ENCODE results near the gene NODAL. TPM values are rescaled to one million over a fixed set of nuclear protein-coding genes. Genes with fewer than 3 reads are reported as not detected.

The NODAL gene
- total and polyA plus RNA-seq, 2 experiments from 2014 or later: not detected

DNA sequence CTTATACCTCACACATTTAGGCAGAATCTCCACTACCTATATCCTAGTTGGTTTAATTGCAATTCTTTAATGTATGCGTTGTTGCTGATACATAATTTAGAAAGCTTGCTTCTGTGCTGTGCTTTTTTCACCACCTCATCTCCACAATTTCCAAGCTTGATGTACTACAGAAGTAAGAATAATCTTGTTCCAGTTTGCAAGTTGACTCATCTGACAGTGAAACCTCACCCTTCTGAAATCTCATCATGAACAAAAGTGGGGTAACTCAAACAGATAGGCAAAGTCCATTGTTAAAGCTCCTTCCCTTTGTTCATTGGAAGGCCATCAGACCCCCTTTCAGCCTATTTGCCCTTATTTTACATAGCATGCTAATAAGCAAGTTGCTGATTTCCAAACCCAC lies 23.9 kb downstream of the NODAL start:
- DNase-seq: peak; percentile 48
- Histone ChIP-seq H3K9me3 (ENCODE audit: low read depth) (no peaks in the 10 kb centered on the region), H3K79me2 (ENCODE audit: insufficient read depth) (peaks cover 77% of the 10 kb centered on the region), H3F3A (ENCODE audit: insufficient read depth) (peaks cover 15% of the 10 kb centered on the region), H2AFZ (no peak overlapping the region), H3K27me3 (replicated peaks; ENCODE audit: insufficient read depth) (no peaks in the 10 kb centered on the region), H4K20me1 (ENCODE audit: insufficient read depth) (peaks cover 28% of the 10 kb centered on the region), H3K4me1 (ENCODE audit: insufficient read depth) (peaks cover 18% of the 10 kb centered on the region), H3K4me3 (no peak overlapping the region), H3K9me2 (ENCODE audit: insufficient read depth) (no peaks in the 10 kb centered on the region), H3K36me3 (ENCODE audit: low read depth) (peaks cover 28% of the 10 kb centered on the region), H3K9ac (peak overlapping the region; percentile 8; the same call in 1 of the 2 replicates), H3K4me2 (ENCODE audit: unreplicated experiment) (peak overlapping the region; percentile 46), H3K27ac (peak overlapping the region; percentile 73)
- TF ChIP-seq EZH2 (IDR thresholded peaks at IDR 0.05; ENCODE audit: insufficient read depth, poor library complexity, severe bottlenecking): no peak
- TF ChIP-seq EZH2phosphoT487 (IDR thresholded peaks at IDR 0.05; ENCODE audit: insufficient read depth, low read depth): no peak
- in situ Hi-C loops (cut with MboI): no loop called here
- WGBS, 2 experiments (ENCODE audit: low coverage in 1 of 2, low lambda C conversion rate in 2 of 2, missing lambda C conversion rate in 2 of 2): 96 to 100% methylated on average over 1 of the region's 1 CpG

GRCh38 chr10:70412356-70412755 lies 29.1 kb downstream of the NODAL start:
- H3K4me3 ChIP-seq: no peak overlapping the region
- no peak overlapping the region for H2AFZ ChIP-seq
- H4K20me1 ChIP-seq (ENCODE audit: insufficient read depth): peaks cover 56% of the 10 kb centered on the region
- 75 to 89% methylated on average over 4 of the region's 4 CpGs for WGBS, 2 experiments (ENCODE audit: low coverage in 1 of 2, low lambda C conversion rate in 2 of 2, missing lambda C conversion rate in 2 of 2)
- no peaks in the 10 kb centered on the region for H3K9me3 ChIP-seq (ENCODE audit: low read depth)
- H3K36me3 ChIP-seq (ENCODE audit: low read depth): 0 out of 2 replicates have a peak, but pooled peaks cover 3% of the 10 kb centered on the region
- H3K27ac ChIP-seq: no peak overlapping the region
- H3K9me2 ChIP-seq (ENCODE audit: insufficient read depth): no peaks in the 10 kb centered on the region
- H3K27me3 ChIP-seq (replicated peaks; ENCODE audit: insufficient read depth): no peaks in the 10 kb centered on the region
- H3K4me1 ChIP-seq (ENCODE audit: insufficient read depth): peaks cover 29% of the 10 kb centered on the region
- H3K9ac ChIP-seq: no peak overlapping the region
- peaks cover 20% of the 10 kb centered on the region for H3F3A ChIP-seq (ENCODE audit: insufficient read depth)
- TF ChIP-seq EZH2 (IDR thresholded peaks at IDR 0.05; ENCODE audit: insufficient read depth, poor library complexity, severe bottlenecking) (no peak), EZH2phosphoT487 (IDR thresholded peaks at IDR 0.05; ENCODE audit: insufficient read depth, low read depth) (no peak)
- no peak for DNase-seq
- no peak overlapping the region for H3K4me2 ChIP-seq (ENCODE audit: unreplicated experiment)
- in situ Hi-C loops (cut with MboI): no loop called here
- H3K79me2 ChIP-seq (ENCODE audit: insufficient read depth): peaks cover 98% of the 10 kb centered on the region

- H3K4me2 ChIP-seq (ENCODE audit: unreplicated experiment): peak overlapping the region; percentile 30
- H3K27me3 ChIP-seq (replicated peaks; ENCODE audit: insufficient read depth): no peaks in the 10 kb centered on the region
- 0 out of 2 replicates have a peak, but pooled peaks cover 3% of the 10 kb centered on the region for H3K36me3 ChIP-seq (ENCODE audit: low read depth)
- H2AFZ ChIP-seq: no peak overlapping the region
- peaks cover 25% of the 10 kb centered on the region for H3F3A ChIP-seq (ENCODE audit: insufficient read depth)
- 7 to 20% methylated on average over 1 of the region's 1 CpG for whole genome bisulfite sequencing, 2 experiments (ENCODE audit: low coverage in 1 of 2, low lambda C conversion rate in 2 of 2, missing lambda C conversion rate in 2 of 2)
- H3K4me3 ChIP-seq: no peak overlapping the region
- in situ Hi-C loops (cut with MboI): no loop called here
- H3K9ac ChIP-seq: no peak overlapping the region
- DNase-seq: peak; percentile 32
- no peaks in the 10 kb centered on the region for H3K9me3 ChIP-seq (ENCODE audit: low read depth)
- TF ChIP-seq EZH2phosphoT487 (IDR thresholded peaks at IDR 0.05; ENCODE audit: insufficient read depth, low read depth): no peak
- no peak for TF ChIP-seq EZH2 (IDR thresholded peaks at IDR 0.05; ENCODE audit: insufficient read depth, poor library complexity, severe bottlenecking)
- H3K9me2 ChIP-seq (ENCODE audit: insufficient read depth): no peaks in the 10 kb centered on the region
- H3K79me2 ChIP-seq (ENCODE audit: insufficient read depth): peaks cover 98% of the 10 kb centered on the region
- H3K27ac ChIP-seq: no peak overlapping the region
- peaks cover 47% of the 10 kb centered on the region for H4K20me1 ChIP-seq (ENCODE audit: insufficient read depth)
- peaks cover 36% of the 10 kb centered on the region for H3K4me1 ChIP-seq (ENCODE audit: insufficient read depth)
Measured at GRCh38 chr10:70410608-70411007, 30.9 kb downstream of the NODAL start.

GRCh38 chr10:70409772-70410171 lies 31.7 kb downstream of the NODAL start:
- 98% methylated on average over 3 of the region's 3 CpGs; no CpG with 5 or more reads in 1 of the 2 experiments for WGBS, 2 experiments (ENCODE audit: low coverage in 1 of 2, low lambda C conversion rate in 2 of 2, missing lambda C conversion rate in 2 of 2)
- peaks cover 46% of the 10 kb centered on the region for H4K20me1 ChIP-seq (ENCODE audit: insufficient read depth)
- no peaks in the 10 kb centered on the region for H3K9me3 ChIP-seq (ENCODE audit: low read depth)

More at GRCh38 chr10:70409772-70410171, 31.7 kb downstream of the NODAL start:
- H3K9ac ChIP-seq: no peak overlapping the region
- 0 out of 2 replicates have a peak, but pooled peaks cover 3% of the 10 kb centered on the region for H3K36me3 ChIP-seq (ENCODE audit: low read depth)
- H3F3A ChIP-seq (ENCODE audit: insufficient read depth): peaks cover 31% of the 10 kb centered on the region
- DNase-seq: no peak
- H3K4me1 ChIP-seq (ENCODE audit: insufficient read depth): peaks cover 36% of the 10 kb centered on the region
- no peak overlapping the region for H2AFZ ChIP-seq
- in situ Hi-C loops (cut with MboI): no loop called here
- no peak for TF ChIP-seq EZH2phosphoT487 (IDR thresholded peaks at IDR 0.05; ENCODE audit: insufficient read depth, low read depth)
- no peak for TF ChIP-seq EZH2 (IDR thresholded peaks at IDR 0.05; ENCODE audit: insufficient read depth, poor library complexity, severe bottlenecking)
- H3K27ac ChIP-seq: no peak overlapping the region
- no peaks in the 10 kb centered on the region for H3K9me2 ChIP-seq (ENCODE audit: insufficient read depth)
- no peaks in the 10 kb centered on the region for H3K27me3 ChIP-seq (replicated peaks; ENCODE audit: insufficient read depth)
- H3K4me3 ChIP-seq: no peak overlapping the region
- peaks cover 97% of the 10 kb centered on the region for H3K79me2 ChIP-seq (ENCODE audit: insufficient read depth)
- H3K4me2 ChIP-seq (ENCODE audit: unreplicated experiment): no peak overlapping the region

Data from GM23248 (cell line).